HT-29 (cell line): ENCODE results near the gene BRAF. TPM values are rescaled to one million over a fixed set of nuclear protein-coding genes. Genes with fewer than 3 reads are reported as not detected.
"Not testable (repeated sequence)": the region's sequence is repeated elsewhere in the genome, so short reads cannot be mapped to it uniquely, and the experiment has no call there.

Experiments
- DNase-seq: peaks from one replicate; pipeline ENCODE4 v3.0.0-alpha.2; 2015; ENCODE audit warnings: low spot score
- total RNA-seq: library from RNA; depleted of rRNA; stranded (reverse); fragments of >200 nt; shearing (Covaris generic); gene quantifications from 2 replicates; pipeline ENCODE4 v1.2.3, GENCODE V29; 2014

BRAF gene
- total RNA-seq, 1 experiment from 2014 or later, result 8.3 TPM

DNA sequence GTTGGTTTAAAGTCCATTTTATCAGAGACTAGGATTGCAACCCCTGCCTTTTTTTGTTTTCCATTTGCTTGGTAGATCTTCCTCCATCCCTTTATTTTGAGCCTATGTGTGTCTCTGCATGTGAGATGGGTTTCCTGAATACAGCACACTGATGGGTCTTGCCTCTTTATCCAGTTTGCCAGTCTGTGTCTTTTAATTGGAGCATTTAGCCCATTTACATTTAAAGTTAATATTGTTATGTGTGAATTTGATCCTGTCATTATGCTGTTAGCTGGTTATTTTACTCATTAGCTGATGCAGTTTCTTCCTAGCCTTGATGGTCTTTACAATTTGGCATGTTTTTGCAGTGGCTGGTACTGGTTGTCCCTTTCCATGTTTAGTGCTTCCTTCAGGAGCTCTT lies 212.3 kb downstream of the BRAF start:
- not testable (repeated sequence) for DNase-seq

DNA sequence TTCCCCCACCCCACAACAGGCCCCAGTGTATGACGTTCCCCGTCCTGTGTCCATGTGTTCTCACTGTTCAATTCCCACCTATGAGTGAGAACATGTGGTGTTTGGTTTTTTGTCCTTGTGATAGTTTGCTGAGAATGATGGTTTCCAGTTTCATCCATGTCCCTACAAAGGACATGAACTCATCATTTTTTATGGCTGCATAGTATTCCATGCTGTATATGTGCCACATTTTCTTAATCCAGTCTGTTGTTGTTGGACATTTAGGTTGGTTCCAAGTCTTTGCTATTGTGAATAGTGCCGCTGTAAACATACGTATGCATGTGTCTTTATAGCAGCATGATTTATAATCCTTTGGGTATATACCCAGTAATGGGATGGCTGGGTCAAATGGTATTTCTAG lies 216.0 kb downstream of the BRAF start:
- DNase-seq, result not testable (repeated sequence)

DNA sequence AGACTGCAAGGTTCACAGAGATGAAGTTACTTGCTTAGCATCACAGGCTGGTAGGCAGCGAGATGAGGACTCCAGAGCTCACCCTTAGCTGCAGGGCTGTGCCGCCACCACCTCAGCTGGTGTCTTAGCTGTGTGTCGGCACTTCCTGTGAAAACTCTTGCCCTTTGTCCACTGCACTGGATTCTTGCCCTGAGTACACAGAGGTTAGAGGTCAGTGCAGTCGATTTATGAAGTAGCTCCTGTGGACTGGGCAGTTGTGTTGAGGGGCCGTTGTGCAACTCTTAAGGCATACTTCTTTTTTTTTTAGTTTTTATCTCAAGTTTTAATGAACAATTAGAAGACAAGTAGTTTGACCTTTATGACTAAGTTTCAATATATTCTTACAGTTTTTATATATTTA lies 217.6 kb downstream of the BRAF start:
- DNase-seq, result no peak

DNA sequence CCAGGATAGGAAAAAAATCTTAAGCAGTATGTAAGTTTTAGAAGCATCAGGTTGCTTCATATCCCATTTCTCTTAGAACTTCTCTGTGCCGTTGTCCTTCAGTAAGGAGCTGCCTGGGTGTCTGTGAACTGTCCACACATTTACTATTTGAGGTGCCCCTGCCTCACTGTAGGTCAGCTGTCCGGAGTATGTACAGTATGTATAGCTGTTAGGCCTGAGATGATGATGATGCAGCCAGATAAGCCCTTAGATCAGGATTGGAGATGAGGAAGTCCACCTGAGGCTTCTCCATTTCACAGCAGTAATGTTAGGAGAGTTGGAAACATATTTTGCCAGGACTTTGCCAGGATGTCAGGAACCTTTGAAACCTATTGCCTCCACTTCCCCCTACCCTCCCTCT lies 220.5 kb downstream of the BRAF start:
- DNase-seq, result no peak

DNA sequence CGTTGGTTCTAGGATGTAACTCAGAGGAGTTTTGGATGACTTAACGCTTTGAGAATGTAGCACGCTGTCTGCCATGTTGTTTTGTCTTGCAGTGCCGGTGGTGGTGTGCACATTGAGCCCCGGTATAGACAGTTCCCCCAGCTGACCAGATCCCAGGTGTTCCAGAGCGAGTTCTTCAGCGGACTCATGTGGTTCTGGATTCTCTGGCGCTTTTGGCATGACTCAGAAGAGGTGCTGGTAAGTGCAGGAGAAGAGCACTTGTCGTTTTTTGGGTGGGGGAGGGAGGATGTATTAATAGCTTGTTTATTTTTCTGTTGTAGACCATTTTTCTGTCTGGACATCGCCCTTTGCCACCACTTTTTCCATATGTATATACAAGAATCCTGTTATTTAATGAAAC lies 222.0 kb downstream of the BRAF start:
- no peak for DNase-seq

DNA sequence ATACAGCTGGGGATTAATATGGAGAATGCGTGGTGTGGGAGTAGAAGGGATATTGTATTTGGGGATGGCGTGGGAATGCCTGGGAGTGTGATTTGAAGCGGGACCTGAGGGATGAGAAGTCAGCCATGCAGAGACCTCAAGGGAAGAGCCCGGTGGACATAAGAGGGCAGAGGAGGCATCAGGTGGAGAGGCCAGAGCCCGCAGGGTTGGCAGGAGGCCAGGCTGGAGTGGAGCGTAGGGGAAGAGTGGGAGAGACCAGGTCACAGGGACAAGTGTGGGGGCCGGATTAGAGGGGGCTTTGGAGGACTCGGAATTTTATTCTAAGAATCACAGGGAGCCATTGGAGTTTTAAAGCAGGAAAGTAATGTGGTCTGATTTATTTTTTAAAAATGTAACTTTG lies 226.3 kb downstream of the BRAF start:
- DNase-seq, result no peak

DNA sequence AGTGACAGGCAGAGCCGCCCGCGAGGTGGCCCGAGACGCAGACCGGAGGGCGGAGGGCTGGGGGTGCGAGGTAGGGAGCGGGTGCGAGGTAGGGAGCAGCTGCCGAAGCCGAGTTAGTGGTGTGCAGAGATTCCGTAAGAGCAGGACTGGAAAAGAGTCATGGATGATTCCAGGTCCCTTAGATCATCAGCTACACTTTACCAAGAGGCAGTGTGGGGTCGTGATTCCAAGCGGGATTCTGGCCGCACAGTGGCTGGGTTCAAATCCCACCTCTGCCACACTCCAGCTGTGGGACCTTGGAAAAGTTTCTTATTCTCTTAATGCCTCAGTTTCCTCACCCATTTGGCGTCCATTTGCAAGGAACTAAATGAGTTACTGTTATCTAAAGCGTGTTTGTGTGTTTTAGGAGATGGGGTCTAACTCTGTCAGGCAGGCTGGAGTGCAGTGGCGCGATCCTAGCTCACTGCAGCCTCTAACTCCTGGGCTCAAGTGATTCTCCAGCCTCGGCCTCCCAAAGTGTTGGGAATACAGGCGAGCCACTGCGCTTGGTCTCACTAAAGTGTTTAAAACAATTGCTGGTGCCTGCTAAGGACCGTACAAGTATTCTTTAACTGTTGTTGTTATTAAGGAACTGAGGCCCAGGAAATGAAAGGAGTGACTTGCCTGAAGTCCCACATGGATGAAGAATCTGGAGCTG lies 227.1 kb downstream of the BRAF start:
- no peak for DNase-seq

DNA sequence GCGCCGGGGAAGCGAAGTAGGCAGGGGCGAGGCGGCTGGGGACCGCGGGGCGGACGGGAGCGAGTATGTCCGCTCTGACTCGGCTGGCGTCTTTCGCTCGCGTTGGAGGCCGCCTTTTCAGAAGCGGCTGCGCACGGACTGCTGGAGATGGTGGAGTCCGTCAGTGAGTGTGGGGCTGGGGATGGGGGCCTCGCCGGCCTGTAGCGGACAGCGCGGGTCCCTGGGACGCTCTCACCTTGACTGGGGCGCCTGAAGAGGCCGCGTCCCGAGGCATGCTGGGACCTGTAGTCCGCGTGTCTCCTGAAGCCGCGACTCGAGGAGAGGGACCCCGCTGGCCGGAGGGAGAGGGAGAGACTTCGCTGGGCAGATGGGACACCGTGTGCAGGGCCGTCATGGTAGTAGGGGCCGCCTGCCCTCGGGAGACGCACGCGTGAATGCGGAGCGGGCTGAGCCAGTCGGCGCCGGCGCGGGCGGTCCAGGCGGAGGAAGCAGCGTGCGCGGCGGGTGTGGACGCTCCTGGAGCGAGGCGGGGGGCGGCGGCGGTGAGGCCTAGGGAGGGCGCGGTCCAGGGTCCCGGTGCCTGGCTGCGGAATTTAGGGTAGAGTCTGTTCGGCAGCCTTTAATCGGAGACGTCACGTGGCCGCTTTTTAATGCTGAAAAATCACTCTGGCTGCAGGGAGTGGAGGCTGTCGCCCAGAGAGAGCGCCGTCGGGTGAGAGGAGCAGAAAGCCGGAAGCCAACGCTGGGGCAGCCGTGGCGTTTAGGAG lies 227.9 kb downstream of the BRAF start, which contains the start of gene NDUFB2:
Gene NDUFB2 (plus strand): TSS at position 29 of the 767 bp plus-strand sequence. CDS start 37 bp downstream, at position 66.
- DNase-seq, result peak; percentile 91

DNA sequence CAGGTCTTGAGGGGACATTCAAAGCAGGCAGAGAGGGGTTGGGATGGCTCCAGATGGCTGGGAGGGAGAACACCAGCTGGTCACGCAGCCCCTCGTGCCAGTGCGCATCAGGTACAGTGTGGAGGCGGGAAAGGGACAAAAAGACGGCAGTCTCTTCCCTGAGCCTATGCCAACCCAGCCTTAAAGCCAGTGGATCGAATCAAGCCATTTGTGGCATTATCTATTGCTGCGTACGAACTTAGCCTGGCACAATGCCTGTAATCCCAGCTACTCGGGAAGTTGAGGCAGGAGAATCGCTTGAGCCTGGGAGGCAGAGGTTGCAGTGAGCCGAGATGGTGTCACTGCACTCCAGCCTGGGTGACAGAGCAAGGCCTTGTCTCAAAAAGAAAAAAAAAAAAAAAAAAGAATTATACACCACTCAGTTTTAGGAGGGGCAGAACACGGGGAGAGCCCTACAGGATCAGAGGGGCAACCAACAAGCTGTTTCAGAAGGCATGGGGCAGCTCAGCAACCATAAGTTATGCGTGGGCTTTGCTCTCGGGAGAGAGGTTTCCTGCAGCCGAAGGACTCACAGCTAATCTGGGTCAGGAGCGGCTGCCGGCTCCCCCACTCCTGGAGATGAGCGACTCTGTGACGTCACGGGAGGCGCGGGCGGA lies 228.6 kb downstream of the BRAF start:
- peak; percentile 95 for DNase-seq

DNA sequence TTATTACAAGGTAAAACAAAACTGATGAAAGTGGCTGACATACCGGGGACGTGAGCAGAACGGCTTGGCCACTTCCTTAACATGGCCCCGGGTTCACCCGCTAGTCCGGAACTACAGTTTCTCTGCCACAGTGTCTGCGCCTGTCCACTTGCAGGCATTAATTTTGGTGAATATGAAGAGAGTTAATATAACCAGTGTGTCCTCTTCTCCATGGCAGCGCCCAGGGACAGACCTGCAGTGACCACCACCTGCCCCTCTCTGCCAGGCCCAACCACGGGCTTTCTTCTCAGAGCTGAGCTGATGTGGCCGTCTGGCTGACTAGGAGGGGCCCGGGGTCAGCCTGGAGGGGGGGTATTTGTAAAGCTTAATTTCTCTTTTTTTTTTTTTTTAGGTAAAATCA lies 229.3 kb downstream of the BRAF start:
- DNase-seq, result no peak

DNA sequence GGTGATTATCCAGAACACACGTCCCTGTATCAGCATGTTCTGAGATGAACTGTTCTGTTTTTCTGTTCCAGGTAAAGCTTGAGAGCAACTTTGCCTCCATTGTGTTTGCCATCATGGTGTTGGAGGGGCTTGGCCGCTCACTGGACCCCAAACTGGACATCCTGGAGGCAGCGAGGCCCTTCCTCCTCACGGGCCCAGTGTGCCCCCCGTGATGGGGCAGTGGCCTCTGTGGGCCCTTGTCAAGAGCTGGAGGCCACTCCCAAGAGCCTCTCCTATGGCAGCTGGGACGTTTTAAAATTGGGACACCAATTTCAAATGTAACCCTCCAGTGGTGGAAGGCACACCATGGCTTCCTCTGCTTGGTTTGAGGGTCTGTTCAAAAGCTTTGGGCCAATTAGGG lies 230.1 kb downstream of the BRAF start:
- no peak for DNase-seq

DNA sequence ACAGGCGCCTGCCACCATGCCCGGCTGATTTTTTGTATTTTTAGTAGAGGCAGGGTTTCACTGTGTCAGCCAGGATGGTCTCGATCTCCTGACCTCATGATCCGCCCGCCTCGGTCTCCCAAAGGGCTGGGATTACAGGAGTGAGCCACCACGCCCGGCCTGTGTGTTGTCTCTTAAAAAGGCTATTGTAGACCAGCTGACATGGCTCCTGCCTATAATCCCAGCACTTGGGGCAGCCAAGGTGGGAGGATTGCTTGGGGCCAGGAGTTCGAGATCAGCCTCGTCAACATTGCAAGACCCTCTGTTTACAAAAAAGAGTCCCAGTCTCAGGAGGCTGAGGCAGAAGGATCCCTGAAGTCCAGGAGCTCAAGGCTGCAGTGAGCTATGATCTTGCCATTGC lies 230.9 kb downstream of the BRAF start:
- not testable (repeated sequence) for DNase-seq

DNA sequence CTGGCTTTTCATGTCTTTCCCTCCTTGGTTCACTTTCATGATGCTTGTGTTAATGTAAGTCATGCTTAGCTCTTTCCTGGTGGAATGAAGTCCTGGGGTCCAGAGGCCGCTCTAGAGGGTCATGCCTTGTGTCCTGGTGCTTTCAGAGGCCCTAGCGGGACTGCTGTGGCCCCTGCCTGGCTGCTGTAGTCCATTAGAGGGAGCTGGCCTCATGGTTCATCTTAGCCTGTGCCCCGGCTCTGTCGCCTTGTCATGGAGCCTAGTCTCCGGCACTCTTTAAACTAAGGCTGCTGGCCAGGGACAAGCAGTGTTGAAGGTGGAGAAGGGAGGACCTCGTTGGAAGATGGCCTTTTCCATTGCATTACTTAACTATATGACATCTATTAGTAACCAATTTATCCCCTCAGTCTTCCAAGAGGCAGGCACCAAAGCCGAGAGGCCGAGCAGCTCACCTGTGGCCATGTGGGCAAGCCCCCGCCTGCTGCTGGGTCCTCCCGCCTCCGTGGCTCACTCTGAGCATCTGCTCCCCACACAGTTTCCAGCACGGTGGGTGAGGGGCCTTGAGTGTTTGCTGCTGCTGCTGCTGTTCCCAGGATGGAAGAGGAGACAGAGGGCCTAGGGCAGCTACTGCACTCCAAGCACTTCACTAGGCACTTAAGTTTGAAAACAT lies 233.2 kb downstream of the BRAF start:
- DNase-seq, result no peak

DNA sequence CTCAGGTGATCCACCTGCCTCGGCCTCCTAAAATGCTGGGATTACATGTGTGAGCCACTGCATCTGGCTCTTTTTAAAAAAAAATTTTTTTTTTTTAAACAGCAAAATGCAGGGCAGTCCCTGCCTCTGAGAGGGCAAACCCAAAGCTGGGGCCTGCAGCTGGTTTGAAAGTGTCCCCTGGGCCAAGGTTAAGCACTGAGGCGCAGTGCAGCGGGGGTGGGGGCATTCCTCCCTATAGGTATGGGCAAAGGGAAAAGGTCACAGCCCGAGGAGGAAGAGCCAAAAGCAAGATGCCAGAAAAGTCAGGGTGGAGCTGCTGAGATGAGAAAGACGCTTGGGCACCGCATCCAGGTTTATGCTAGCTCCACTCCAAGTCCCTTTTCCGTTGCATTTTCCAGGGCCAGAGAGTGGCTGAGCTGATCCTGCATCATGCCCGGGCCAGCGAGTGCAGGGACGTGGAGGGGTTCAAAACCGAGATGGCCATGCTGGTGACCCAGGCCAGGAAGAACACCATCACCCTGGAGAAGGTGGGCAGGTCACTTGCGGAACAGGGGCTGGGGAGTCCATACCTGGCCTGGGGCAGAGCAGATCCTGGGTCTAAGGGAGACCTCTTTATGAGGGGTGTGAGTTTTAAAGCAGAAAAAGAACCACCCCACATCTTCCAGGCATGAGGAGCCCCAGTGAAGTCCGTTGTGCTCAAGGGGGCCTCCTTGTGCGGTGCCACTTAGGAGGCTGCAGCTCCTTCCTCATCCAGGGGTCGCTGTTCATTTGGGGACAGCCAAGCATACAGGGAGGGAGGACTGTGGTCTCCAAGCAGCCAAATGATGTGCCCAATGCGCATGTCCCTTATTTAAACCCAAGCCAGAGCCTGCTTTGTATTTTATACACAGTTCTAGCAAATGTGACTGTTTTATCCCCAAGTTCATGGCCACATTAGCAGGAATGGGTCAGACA lies 235.3 kb downstream of the BRAF start:
- DNase-seq, result no peak

DNA sequence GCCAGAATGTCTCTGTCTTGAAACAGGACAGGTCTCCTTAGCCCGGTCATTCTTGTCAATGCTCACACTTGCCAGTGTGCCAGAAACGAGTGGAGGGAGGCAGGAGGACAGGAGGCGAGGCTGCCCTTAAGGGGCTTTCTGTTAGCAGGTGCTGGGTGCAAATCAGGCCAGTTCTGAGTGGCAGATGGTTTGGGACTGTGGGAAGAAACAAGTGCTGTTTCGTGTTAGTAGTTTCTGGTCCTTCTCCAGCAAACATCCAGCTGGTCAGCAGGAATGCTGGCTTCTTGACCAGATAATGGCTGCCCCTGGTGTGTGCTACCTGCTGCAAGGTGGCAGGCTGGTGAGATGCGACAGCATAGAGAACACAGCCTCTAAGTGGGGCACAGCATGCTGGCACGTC lies 236.4 kb downstream of the BRAF start:
- DNase-seq, result no peak

DNA sequence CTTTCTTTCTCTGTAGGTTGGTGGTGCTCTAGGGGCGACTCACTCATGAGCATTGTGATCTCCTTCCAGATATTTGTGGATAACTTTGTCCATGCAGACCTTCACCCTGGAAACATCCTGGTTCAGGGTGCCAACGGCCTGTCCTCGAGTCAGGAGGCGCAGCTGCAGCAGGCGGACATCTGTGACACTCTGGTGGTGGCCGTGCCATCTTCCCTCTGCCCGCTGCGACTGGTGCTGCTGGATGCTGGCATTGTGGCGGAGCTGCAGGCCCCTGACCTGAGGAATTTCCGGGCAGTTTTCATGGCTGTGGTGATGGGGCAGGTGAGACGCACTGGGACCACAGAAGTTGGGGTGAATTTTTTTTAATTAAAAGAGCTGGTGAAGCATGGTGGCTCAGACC lies 237.8 kb downstream of the BRAF start:
- DNase-seq, result no peak

DNA sequence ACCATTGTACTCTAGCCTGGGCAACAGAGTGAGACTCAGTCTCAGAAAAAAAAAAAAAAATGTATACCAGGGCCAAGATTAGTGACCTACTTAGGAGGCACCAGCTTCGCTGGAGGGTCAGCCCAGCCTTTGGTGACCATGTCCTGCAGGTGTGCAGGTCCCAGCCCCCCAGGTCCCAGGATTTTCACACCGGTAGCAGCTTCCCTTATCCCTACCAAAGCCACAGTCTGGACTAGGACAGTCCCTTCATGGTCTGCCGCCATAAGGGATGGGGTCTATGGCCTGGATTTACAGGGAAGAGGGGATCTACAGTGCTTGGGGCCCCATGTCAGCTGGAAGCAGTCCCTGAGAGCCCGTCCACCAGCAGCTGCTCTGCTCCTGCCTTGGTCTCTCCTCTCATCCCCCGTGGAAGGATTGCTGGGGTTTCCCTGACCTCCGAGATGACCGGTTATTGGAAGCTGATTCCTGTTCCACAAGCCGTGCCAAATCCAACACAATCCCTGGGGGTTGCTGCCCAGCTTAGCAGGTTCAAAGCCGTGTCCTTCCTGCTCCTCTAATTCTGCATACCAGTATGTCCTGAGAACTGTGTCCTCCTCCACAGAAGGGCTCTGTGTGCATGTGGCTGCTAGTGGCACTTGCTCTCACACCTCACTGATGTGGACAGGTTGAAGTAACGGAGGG lies 239.2 kb downstream of the BRAF start:
- no peak for DNase-seq

DNA sequence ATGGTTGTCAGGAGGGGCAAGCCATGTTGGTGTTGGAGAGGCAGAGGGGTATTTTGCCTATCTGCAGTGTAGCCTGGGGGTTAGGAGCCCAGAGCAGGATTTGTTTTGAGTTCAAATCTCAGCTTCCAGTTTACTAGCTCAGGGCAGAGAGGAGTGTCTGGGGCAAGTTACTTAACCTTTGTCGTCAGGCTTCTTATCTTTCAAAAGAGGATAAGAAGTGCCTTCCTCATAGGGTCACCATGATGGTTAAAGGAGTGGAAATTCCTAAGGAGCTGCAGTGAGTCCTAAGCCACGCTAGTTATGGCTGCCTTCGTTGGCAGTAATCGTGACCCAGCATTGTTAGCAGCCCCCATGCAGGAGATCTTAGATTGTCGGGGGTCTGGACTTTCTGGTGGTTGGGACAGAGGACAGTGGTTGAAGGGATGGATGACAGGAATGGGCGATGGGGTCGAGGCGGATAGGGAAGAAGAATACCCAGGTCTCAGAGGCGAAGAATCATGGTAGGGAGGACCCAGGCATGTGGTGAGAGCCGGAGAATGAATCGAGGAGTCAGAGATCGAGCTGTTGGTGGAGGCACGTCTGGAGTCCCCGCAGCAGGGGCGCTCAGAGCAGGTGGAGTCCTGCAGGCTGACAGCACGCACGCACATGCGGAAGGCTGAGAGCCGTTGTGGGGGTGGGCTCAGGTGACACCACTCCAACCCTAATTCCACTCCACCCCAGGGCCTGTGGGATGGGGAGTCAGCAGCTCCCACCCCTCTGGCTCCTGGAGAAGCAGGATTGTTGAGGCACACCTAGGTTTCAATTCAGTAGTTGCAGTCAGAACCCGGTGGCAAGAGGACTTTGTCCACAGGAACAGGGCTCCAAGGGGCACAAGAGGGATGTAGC lies 240.4 kb downstream of the BRAF start:
- no peak for DNase-seq

DNA sequence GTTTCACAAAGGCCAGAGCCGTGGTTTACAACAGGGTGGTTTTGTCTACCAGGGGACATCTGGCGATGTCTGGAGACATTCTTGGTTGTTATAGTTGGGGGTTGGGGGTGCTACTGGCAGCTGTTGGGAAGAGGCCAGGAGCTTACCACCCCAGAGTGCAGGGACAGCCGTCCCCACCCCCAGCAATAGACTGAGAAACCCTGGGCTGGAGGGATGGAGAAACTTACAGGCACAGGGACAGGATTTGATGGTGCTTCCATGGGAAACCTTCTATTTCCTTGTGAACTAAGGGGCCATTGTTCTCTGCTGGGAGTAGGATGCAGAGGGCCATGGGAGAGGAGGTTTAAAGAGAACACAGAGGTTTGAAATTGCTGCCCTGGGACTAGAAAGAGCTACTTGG lies 241.1 kb downstream of the BRAF start:
- DNase-seq, result no peak
